ENCODE measurements around the gene LANCL3.

The LANCL3 gene

GRCh38 chrX:37712458-37712857 is 141.0 kb downstream of the LANCL3 start:
- no peak overlapping the region for H3K14ac ChIP-seq (ENCODE audit: low read length in 2 of 2)

GRCh38 chrX:37714479-37714878 is 143.0 kb downstream of the LANCL3 start:
- Histone ChIP-seq H2AFZ (ENCODE audit: low read depth, low read length) (no peak overlapping the region), H4K8ac (ENCODE audit: low read length) (no peak overlapping the region), H2BK12ac (ENCODE audit: low read length in 2 of 2) (no peak overlapping the region), H3K4me1 (ENCODE audit: control insufficient read depth, insufficient read depth, low read depth, low read length) (no peaks in the 10 kb centered on the region), H3K27me3 (ENCODE audit: control insufficient read depth in 1 of 2, insufficient read depth in 1 of 2, low read length in 2 of 2) (peaks cover 0 to 18% of the 10 kb centered on the region in 2 experiments), H3K14ac (ENCODE audit: low read length in 2 of 2) (no peak overlapping the region), H3K9me3 (ENCODE audit: control insufficient read depth, low read length) (no peaks in the 10 kb centered on the region), H3K23ac (ENCODE audit: low read length in 2 of 2) (no peak overlapping the region), H2BK15ac (ENCODE audit: low read depth, poor library complexity, severe bottlenecking) (no peak overlapping the region), H2AK5ac (ENCODE audit: low read length, severe bottlenecking) (no peak overlapping the region), H3K4me3 (ENCODE audit: insufficient read depth in 1 of 2, low read depth in 1 of 2, low read length in 2 of 2) (no peak overlapping the region), H3K4me2 (ENCODE audit: low read length, poor library complexity, severe bottlenecking) (no peak overlapping the region), H3K9ac (ENCODE audit: low read length) (no peak overlapping the region), H3K27ac (ENCODE audit: low read length, poor library complexity, severe bottlenecking) (no peak overlapping the region), H3K36me3 (ENCODE audit: control insufficient read depth in 1 of 2, insufficient read depth in 2 of 2, low read depth in 1 of 2, low read length in 2 of 2) (no peaks in the 10 kb centered on the region), H3K79me1 (replicated peaks; ENCODE audit: low read length, poor library complexity, severe bottlenecking) (no peaks in the 10 kb centered on the region), H2BK120ac (ENCODE audit: low read depth, low read length) (no peak overlapping the region), H4K91ac (ENCODE audit: low read length) (no peak overlapping the region), H2BK5ac (ENCODE audit: low read depth, low read length, poor library complexity, severe bottlenecking) (no peak overlapping the region), H3K4ac (ENCODE audit: low read depth in 1 of 2, low read length in 2 of 2) (no peak overlapping the region), H3K18ac (ENCODE audit: low read depth in 1 of 2, low read length in 2 of 2) (no peak overlapping the region)
- WGBS: 100% methylated on average over 1 of the region's 2 CpGs
- DNase-seq: no peak

More at GRCh38 chrX:37712458-37712857, 141.0 kb downstream of the LANCL3 start:
- H3K27me3 ChIP-seq (ENCODE audit: control insufficient read depth in 1 of 2, insufficient read depth in 1 of 2, low read length in 2 of 2): peaks cover 0 to 28% of the 10 kb centered on the region in 2 experiments
- no peak overlapping the region for H3K4me3 ChIP-seq (ENCODE audit: insufficient read depth in 1 of 2, low read depth in 1 of 2, low read length in 2 of 2)
- H3K9me3 ChIP-seq (ENCODE audit: control insufficient read depth, low read length): no peaks in the 10 kb centered on the region
- no peak overlapping the region for H2AFZ ChIP-seq (ENCODE audit: low read depth, low read length)
- WGBS: 52% methylated on average over 2 of the region's 3 CpGs
- H3K4me1 ChIP-seq (ENCODE audit: control insufficient read depth, insufficient read depth, low read depth, low read length): no peaks in the 10 kb centered on the region
- no peak overlapping the region for H3K4me2 ChIP-seq (ENCODE audit: low read length, poor library complexity, severe bottlenecking)
- no peak overlapping the region for H3K4ac ChIP-seq (ENCODE audit: low read depth in 1 of 2, low read length in 2 of 2)
- no peak overlapping the region for H2BK15ac ChIP-seq (ENCODE audit: low read depth, poor library complexity, severe bottlenecking)
- no peak overlapping the region for H3K27ac ChIP-seq (ENCODE audit: low read length, poor library complexity, severe bottlenecking)
- no peak overlapping the region for H3K23ac ChIP-seq (ENCODE audit: low read length in 2 of 2)
- no peaks in the 10 kb centered on the region for H3K79me1 ChIP-seq (replicated peaks; ENCODE audit: low read length, poor library complexity, severe bottlenecking)
- no peak overlapping the region for H4K8ac ChIP-seq (ENCODE audit: low read length)
- H3K36me3 ChIP-seq (ENCODE audit: control insufficient read depth in 1 of 2, insufficient read depth in 2 of 2, low read depth in 1 of 2, low read length in 2 of 2): no peaks in the 10 kb centered on the region
- no peak overlapping the region for H4K91ac ChIP-seq (ENCODE audit: low read length)
- H2BK5ac ChIP-seq (ENCODE audit: low read depth, low read length, poor library complexity, severe bottlenecking): no peak overlapping the region
- H3K18ac ChIP-seq (ENCODE audit: low read depth in 1 of 2, low read length in 2 of 2): no peak overlapping the region
- H3K9ac ChIP-seq (ENCODE audit: low read length): no peak overlapping the region
- no peak for DNase-seq
- H2BK12ac ChIP-seq (ENCODE audit: low read length in 2 of 2): no peak overlapping the region
- no peak overlapping the region for H2BK120ac ChIP-seq (ENCODE audit: low read depth, low read length)
- H2AK5ac ChIP-seq (ENCODE audit: low read length, severe bottlenecking): no peak overlapping the region

- H3K4ac ChIP-seq (ENCODE audit: low read depth in 1 of 2, low read length in 2 of 2): no peak overlapping the region
- no peak overlapping the region for H2BK5ac ChIP-seq (ENCODE audit: low read depth, low read length, poor library complexity, severe bottlenecking)
- no peaks in the 10 kb centered on the region for H3K9me3 ChIP-seq (ENCODE audit: control insufficient read depth, low read length)
- H3K14ac ChIP-seq (ENCODE audit: low read length in 2 of 2): no peak overlapping the region
- H2BK12ac ChIP-seq (ENCODE audit: low read length in 2 of 2): no peak overlapping the region
- H4K8ac ChIP-seq (ENCODE audit: low read length): no peak overlapping the region
- H2BK15ac ChIP-seq (ENCODE audit: low read depth, poor library complexity, severe bottlenecking): no peak overlapping the region
- H2AK5ac ChIP-seq (ENCODE audit: low read length, severe bottlenecking): no peak overlapping the region
- no peak for DNase-seq
- no peak overlapping the region for H2BK120ac ChIP-seq (ENCODE audit: low read depth, low read length)
- no peak overlapping the region for H3K9ac ChIP-seq (ENCODE audit: low read length)
- no peak overlapping the region for H3K23ac ChIP-seq (ENCODE audit: low read length in 2 of 2)
- no peak overlapping the region for H3K18ac ChIP-seq (ENCODE audit: low read depth in 1 of 2, low read length in 2 of 2)
- no peak overlapping the region for H3K4me2 ChIP-seq (ENCODE audit: low read length, poor library complexity, severe bottlenecking)
- no peaks in the 10 kb centered on the region for H3K4me1 ChIP-seq (ENCODE audit: control insufficient read depth, insufficient read depth, low read depth, low read length)
- no peak overlapping the region for H4K91ac ChIP-seq (ENCODE audit: low read length)
- H2AFZ ChIP-seq (ENCODE audit: low read depth, low read length): no peak overlapping the region
- H3K36me3 ChIP-seq (ENCODE audit: control insufficient read depth in 1 of 2, insufficient read depth in 2 of 2, low read depth in 1 of 2, low read length in 2 of 2): no peaks in the 10 kb centered on the region
- H3K27me3 ChIP-seq (ENCODE audit: control insufficient read depth in 1 of 2, insufficient read depth in 1 of 2, low read length in 2 of 2): peaks cover 0 to 13% of the 10 kb centered on the region in 2 experiments
- H3K27ac ChIP-seq (ENCODE audit: low read length, poor library complexity, severe bottlenecking): no peak overlapping the region
- H3K4me3 ChIP-seq (ENCODE audit: insufficient read depth in 1 of 2, low read depth in 1 of 2, low read length in 2 of 2): no peak overlapping the region
- no peaks in the 10 kb centered on the region for H3K79me1 ChIP-seq (replicated peaks; ENCODE audit: low read length, poor library complexity, severe bottlenecking)
These were observed 145.1 kb downstream of the LANCL3 start for GRCh38 chrX:37716602-37717001.

- no peak for DNase-seq
- Histone ChIP-seq H2BK5ac (ENCODE audit: low read depth, low read length, poor library complexity, severe bottlenecking) (no peak overlapping the region), H3K27ac (ENCODE audit: low read length, poor library complexity, severe bottlenecking) (no peak overlapping the region), H3K9ac (ENCODE audit: low read length) (no peak overlapping the region), H3K4ac (ENCODE audit: low read depth in 1 of 2, low read length in 2 of 2) (no peak overlapping the region), H3K36me3 (ENCODE audit: control insufficient read depth in 1 of 2, insufficient read depth in 2 of 2, low read depth in 1 of 2, low read length in 2 of 2) (no peaks in the 10 kb centered on the region), H3K18ac (ENCODE audit: low read depth in 1 of 2, low read length in 2 of 2) (no peak overlapping the region), H3K27me3 (ENCODE audit: control insufficient read depth in 1 of 2, insufficient read depth in 1 of 2, low read length in 2 of 2) (peaks cover 0 to 13% of the 10 kb centered on the region in 2 experiments), H3K23ac (ENCODE audit: low read length in 2 of 2) (no peak overlapping the region), H3K4me3 (ENCODE audit: insufficient read depth in 1 of 2, low read depth in 1 of 2, low read length in 2 of 2) (no peak overlapping the region), H3K4me1 (ENCODE audit: control insufficient read depth, insufficient read depth, low read depth, low read length) (no peaks in the 10 kb centered on the region), H4K8ac (ENCODE audit: low read length) (no peak overlapping the region), H3K4me2 (ENCODE audit: low read length, poor library complexity, severe bottlenecking) (no peak overlapping the region), H2BK12ac (ENCODE audit: low read length in 2 of 2) (no peak overlapping the region), H2AK5ac (ENCODE audit: low read length, severe bottlenecking) (no peak overlapping the region), H2BK15ac (ENCODE audit: low read depth, poor library complexity, severe bottlenecking) (no peak overlapping the region), H4K91ac (ENCODE audit: low read length) (no peak overlapping the region), H3K79me1 (replicated peaks; ENCODE audit: low read length, poor library complexity, severe bottlenecking) (no peaks in the 10 kb centered on the region), H2AFZ (ENCODE audit: low read depth, low read length) (no peak overlapping the region), H3K14ac (ENCODE audit: low read length in 2 of 2) (no peak overlapping the region), H3K9me3 (ENCODE audit: control insufficient read depth, low read length) (no peaks in the 10 kb centered on the region), H2BK120ac (ENCODE audit: low read depth, low read length) (no peak overlapping the region)
- WGBS: no CpG with 5 or more reads among the region's 1 CpG
These were observed 146.2 kb downstream of the LANCL3 start for GRCh38 chrX:37717708-37718107.
